Measurements from ENCODE around the gene CERS6. TPM values are rescaled to one million over a fixed set of nuclear protein-coding genes. Genes with fewer than 3 reads are reported as not detected.
A peak's percentile ranks its signal among the peaks of the same experiment; 100 is the strongest.

Gene CERS6
- total and polyA plus RNA-seq, 2 experiments from 2014 or later: 7.4 to 35.0 TPM

DNA sequence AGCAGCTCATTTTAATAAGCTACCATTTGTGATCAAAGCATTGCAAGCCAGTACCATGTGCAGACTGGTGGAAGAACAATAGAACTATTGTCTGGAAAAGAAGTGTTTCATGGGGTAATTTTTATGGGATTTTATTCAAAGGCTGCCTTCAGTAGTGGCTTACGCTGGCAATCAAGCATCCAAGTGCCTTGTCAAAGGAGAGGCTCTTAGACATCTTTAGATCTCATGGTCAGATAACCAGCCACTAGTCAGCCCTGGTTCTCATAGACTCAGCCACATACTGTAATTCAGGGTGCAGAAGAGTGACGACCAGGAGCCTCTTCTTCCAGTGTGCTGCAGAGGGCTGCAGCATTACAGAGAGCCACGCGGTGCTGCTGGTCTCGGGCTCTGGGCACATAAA, 247.9 kb downstream of the CERS6 start:
- Histone ChIP-seq H3F3A (replicated peaks; ENCODE audit: low read depth) (no peaks in the 10 kb centered on the region), H3K4me3 (no peak overlapping the region), H3K79me2 (replicated peaks; ENCODE audit: insufficient read depth) (no peaks in the 10 kb centered on the region), H3K9me2 (ENCODE audit: insufficient read depth) (no peaks in the 10 kb centered on the region), H2AFZ (no peak overlapping the region), H4K20me1 (replicated peaks; ENCODE audit: insufficient read depth) (no peaks in the 10 kb centered on the region), H3K4me2 (no peak overlapping the region), H3K36me3 (ENCODE audit: insufficient read depth) (no peaks in the 10 kb centered on the region), H3K4me1 (ENCODE audit: insufficient read depth) (no peaks in the 10 kb centered on the region), H3K27me3 (ENCODE audit: insufficient read depth) (no peaks in the 10 kb centered on the region), H3K27ac (ENCODE audit: low read depth) (no peak overlapping the region)
- no peaks in the 10 kb centered on the region for H3K27me3 Mint-ChIP-seq (ENCODE audit: insufficient read depth, low read depth, poor library complexity)
- no peak for DNase-seq (ENCODE audit: low spot score)
- H3K9me3 Mint-ChIP-seq: no peaks in the 10 kb centered on the region
- H3K4me1 Mint-ChIP-seq: peaks cover 10% of the 10 kb centered on the region; the same call in 2 of the 3 replicates
- ATAC-seq: peak; percentile 30; the same call in 1 of the 3 replicates
- no peak for TF ChIP-seq CREB1 (CRISPR knock-in tag; IDR thresholded peaks at IDR 0.05; ENCODE audit: low read depth)
- no peak for TF ChIP-seq EZH2phosphoT487 (IDR thresholded peaks at IDR 0.05; ENCODE audit: unreplicated experiment)
- TF ChIP-seq NANOG (IDR thresholded peaks at IDR 0.05; ENCODE audit: borderline replicate concordance): no peak
- TF ChIP-seq JUNB (IDR thresholded peaks at IDR 0.05; ENCODE audit: unreplicated experiment): no peak
- H3K4me3 Mint-ChIP-seq: no peak overlapping the region
- H3K36me3 Mint-ChIP-seq (ENCODE audit: low read depth): 0 out of 3 replicates have a peak, but pooled peaks cover under 1% of the 10 kb centered on the region
- peak overlapping the region; percentile 44; the same call in 1 of the 2 replicates for H3K27ac Mint-ChIP-seq

- Mint-ChIP-seq H3K27me3 (ENCODE audit: insufficient read depth, low read depth, poor library complexity) (no peaks in the 10 kb centered on the region), H3K36me3 (ENCODE audit: low read depth) (no peaks in the 10 kb centered on the region), H3K4me3 (no peak overlapping the region), H3K27ac (no peak overlapping the region), H3K4me1 (peaks cover 10% of the 10 kb centered on the region; the same call in 2 of the 3 replicates), H3K9me3 (no peaks in the 10 kb centered on the region)
- Histone ChIP-seq H3K4me1 (ENCODE audit: insufficient read depth) (no peaks in the 10 kb centered on the region), H4K20me1 (replicated peaks; ENCODE audit: insufficient read depth) (no peaks in the 10 kb centered on the region), H3K36me3 (ENCODE audit: insufficient read depth) (no peaks in the 10 kb centered on the region), H3K9me2 (ENCODE audit: insufficient read depth) (no peaks in the 10 kb centered on the region), H3F3A (replicated peaks; ENCODE audit: low read depth) (no peaks in the 10 kb centered on the region), H2AFZ (no peak overlapping the region), H3K4me3 (no peak overlapping the region), H3K79me2 (replicated peaks; ENCODE audit: insufficient read depth) (no peaks in the 10 kb centered on the region), H3K4me2 (no peak overlapping the region), H3K27me3 (ENCODE audit: insufficient read depth) (no peaks in the 10 kb centered on the region), H3K27ac (ENCODE audit: low read depth) (no peak overlapping the region)
- ATAC-seq: peak; percentile 40; the same call in 1 of the 3 replicates
- peak; percentile 68 for DNase-seq (ENCODE audit: low spot score)
- TF ChIP-seq REST (IDR thresholded peaks at IDR 0.05; ENCODE audit: unreplicated experiment) (no peak), CTCF (conservative IDR thresholded peaks at IDR 0.05; ENCODE audit: low read depth in 2 of 2) (peak; percentile 59 to 79)
These were observed 249.7 kb downstream of the CERS6 start for GRCh38 chr2:168705534-168706470.
